Dermis blood vessel endothelial cell (primary cell): ENCODE measurements around the gene MPZL1. TPM values are rescaled to one million over a fixed set of nuclear protein-coding genes. Genes with fewer than 3 reads are reported as not detected.
"Not testable (repeated sequence)": the region's sequence is repeated elsewhere in the genome, so short reads cannot be mapped to it uniquely, and the experiment has no call there.

ENCODE experiments used
- DNase-seq: peaks from one replicate; pipeline ENCODE4 v3.0.0; 2010
- total RNA-seq: library from RNA; depleted of rRNA; stranded (reverse); fragments of >200 nt; gene quantifications from 2 replicates; pipeline ENCODE4 v1.2.3, GENCODE V29; 2014

The MPZL1 gene
- total RNA-seq, 1 donor from 2014 or later: 114 TPM

DNA sequence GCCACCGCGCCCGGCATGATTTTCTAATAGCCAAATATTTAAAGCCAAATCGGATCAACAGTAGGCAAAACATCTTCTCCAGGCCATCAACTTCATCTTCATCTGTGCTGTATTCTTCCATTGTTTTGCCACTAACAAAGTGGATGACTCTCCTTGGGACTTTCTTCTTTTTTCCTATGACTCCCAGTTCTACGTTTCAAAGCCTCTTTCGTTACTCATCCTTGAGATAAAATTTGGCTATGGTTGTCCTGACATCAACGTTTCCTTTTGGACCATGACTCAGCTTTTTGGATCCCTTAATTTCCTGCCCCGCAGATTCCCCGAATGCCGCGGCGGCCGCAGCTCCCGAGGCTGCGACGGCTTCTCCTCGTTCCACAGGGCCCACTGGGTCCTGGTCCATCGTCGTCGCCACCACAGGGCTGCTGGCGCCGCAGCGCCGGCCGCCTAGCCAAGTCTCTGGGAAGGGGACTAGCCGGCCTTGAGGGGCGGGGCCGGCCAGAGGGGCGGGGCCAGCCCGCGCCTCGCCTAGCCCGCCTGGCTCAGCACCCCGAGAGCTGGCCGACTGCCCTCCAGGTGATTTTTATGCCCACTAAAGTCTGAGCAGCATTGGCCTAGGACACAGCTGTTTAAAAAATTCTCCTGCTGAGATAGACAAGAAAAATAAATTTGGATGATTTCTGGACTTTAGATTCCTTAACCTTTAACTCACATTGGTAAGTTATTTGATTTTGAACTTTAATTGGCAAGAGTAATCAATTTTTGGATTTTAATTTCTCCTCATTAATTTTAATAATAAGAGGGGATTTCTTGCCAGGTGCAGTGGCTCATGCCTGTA, 98.3 kb downstream of the MPZL1 start:
- DNase-seq: peak; percentile 77

DNA sequence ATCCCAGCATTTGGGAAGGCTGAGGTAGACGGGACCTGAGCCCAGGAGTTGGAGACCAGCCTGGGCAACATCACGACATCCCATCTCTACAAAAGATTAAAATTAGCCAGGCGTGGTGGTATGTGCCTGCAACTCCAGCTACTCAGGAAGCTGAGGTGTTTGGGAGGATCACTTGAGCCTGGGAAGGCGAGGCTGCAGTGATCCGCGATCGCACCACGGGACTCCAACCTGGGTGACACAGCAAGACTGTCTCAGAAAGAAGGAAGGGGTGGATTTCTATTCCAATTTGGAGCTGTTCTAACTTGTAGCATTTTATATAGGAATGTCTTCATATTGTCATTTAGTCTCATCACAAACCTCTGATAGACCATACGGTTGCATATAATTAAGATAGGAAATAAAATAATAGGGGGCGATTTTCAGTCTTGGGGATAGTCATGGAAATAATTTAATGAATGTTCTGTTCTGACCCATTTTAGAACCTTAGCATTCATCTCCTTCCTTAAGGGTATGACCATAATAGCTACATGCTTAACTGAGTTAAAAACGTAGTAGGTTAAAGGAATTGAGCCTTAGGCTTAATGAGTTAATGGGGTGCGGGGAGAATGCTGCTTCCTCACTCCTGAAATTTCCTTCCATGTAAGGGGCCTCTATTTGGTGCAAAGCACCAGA, 99.0 kb downstream of the MPZL1 start:
- no peak for DNase-seq

GRCh38 chr1:167821356-167821685, 99.5 kb downstream of the MPZL1 start:
- DNase-seq: no peak

GRCh38 chr1:167821969-167822685, 100.3 kb downstream of the MPZL1 start:
- no peak for DNase-seq

- no peak for DNase-seq
Measured at GRCh38 chr1:167824163-167824794, 102.5 kb downstream of the MPZL1 start.

DNA sequence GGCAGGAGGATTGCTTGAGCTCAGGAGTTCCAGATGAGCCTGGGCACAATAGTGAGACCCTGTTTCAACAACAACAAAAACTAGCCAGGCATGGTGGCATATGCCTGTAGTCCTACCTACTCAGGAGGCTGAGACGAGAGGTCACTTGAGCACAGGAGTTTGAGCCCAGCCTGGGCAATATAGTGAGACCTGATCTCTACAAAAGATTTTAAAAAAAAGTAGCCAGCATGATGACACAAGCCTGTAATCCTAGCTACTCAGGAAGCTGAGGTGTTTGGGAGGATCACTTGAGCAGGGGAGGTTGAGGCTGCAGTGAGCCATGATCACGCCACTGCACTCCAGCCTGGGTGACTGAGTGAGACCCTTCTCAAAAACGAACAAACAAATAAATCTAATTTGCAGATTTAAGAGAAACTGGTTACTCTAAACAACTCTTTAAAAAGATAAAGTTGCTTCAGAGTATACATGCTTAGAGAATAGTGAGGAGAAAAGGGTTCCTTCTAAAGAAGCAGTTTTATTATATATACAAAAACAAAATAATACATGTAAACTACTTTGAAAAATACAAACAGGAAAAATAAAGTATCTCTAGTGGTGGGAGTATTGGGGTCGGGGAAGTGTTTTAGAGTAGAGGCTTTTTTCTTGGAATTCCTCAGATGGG, 103.8 kb downstream of the MPZL1 start:
- no peak for DNase-seq

DNA sequence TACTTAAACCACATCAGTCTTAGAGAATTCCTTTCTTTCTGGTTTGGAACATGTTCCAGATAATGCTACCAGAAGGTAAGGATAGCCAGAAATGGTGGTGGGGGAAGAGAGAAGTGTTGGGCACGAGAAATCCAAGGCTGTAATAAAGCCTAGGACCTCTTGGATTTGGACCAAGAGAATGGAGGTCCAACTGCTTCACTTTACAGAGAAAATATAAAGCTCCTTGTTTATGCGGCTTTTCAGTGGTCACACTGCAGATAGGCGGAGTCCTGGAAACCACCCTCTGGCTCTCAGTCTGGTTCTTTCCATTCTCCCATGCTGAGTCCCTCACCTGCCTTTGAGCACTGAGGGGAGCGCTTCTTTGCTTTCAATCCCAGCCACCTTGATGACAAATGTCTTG, 104.3 kb downstream of the MPZL1 start:
- DNase-seq: no peak

DNA sequence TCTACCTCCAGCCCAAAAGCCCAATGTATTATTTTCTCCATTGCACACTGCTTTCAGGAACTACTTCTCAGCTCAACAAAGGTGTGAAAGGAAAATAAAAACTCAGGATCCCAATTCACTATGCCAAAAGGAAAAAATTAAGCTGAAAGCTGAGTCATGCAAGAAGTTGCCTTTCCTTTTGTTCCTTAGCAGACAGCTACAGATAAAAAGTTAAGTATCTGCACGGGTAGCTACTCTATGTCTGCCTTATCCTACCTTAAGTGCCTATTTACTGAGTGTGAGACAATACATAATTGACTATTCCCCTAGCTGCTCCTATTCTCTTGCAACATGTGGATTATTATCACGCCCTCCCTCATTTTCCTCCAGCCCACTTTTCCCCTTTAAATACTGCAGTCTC, 108.1 kb downstream of the MPZL1 start:
- DNase-seq: peak; percentile 21

DNA sequence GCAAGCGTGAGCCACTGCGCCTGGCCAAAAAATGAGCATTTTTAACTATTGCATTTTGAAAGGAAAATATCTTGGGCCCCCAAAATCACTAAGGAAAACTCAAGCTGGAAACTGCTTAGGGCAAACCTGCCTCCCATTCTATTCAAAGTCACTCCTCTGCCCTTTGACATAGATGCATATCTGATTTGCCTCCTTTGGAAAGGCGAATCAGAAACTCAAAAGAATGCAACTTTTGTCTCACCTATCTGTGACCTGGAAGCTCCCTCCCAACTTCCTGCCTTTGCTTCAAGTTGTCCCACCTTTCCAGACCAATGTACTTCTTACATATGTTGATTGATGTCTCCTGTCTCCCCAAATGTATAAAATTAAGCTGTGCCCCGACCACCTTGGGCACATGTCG, 108.9 kb downstream of the MPZL1 start:
- DNase-seq: not testable (repeated sequence)

DNA sequence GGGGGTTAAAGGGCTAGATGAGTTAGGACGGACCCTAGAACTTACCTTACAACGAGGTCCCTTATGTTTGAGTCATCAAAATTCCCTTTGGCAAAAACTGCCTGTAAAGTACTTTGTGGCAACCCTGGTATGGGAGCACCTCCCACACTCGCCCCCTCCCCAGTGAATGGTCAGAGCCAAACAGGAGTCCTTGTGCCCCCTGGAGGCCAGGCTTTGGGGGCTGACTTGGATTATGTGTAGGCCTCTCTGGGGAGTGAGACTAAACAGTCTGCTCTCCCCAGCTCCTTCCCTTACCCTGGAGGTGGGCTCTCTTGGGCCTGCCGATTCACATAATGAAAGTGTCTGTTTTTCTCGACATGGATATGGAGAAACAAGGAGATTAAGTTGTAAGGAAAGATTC, 110.9 kb downstream of the MPZL1 start:
- DNase-seq: no peak

- no peak for DNase-seq
Measured at GRCh38 chr1:167833904-167834303, 112.1 kb downstream of the MPZL1 start.

- no peak for DNase-seq
Measured at GRCh38 chr1:167836197-167836596, 114.4 kb downstream of the MPZL1 start.

DNA sequence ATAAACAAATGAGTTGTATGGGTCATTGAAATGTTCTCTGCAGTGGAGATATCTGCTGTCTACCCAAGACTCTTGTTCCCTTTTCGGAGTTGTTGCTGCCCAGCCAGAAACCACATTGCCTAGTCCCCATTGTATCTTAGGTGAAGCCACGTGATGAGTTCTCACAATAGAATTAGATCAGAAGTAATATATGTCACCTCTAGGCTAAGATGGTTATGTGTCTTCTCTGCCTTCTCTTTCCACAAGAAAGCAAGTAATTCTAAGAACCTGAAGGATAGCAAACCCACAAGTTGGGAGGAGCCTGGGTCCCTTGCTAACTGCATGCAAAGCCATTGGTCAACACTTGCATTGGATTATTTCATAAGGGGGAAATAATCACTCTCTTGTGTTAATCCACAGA, 115.5 kb downstream of the MPZL1 start:
- no peak for DNase-seq

GRCh38 chr1:167839009-167839408, 117.2 kb downstream of the MPZL1 start:
- peak; percentile 47 for DNase-seq

Other genes starting within 250 kb of the MPZL1 start
- 0.09 TPM in 1 of 2 replicates, not detected in the other for gene CD247, start 203.5 kb upstream of the MPZL1 start, total RNA-seq
- 58.1 and 71.5 TPM in 2 replicates for gene CREG1, start 168.2 kb upstream of the MPZL1 start, total RNA-seq
- 49.2 and 55.7 TPM in 2 replicates for gene RCSD1, start 91.8 kb upstream of the MPZL1 start, total RNA-seq
- under 0.01 TPM in 1 of 2 replicates, not detected in the other for gene ADCY10, start 192.2 kb downstream of the MPZL1 start, total RNA-seq
- gene DCAF6, start 214.7 kb downstream of the MPZL1 start, total RNA-seq: 54.6 and 79.6 TPM in 2 replicates
- gene MPC2, start 215.1 kb downstream of the MPZL1 start, total RNA-seq: 16.2 and 21.6 TPM in 2 replicates